IPS-18c (cell line): ENCODE data around the gene TSPAN5.

Experiments
- H3K4me3 ChIP-seq: 2 replicates; pipeline ENCODE4 v1.7.0; 2013; ENCODE audit warnings: low read depth, mild to moderate bottlenecking, low read length, moderate library complexity; ENCODE audit not compliant: insufficient read depth
- H3K9me3 ChIP-seq: one replicate; pipeline ENCODE4 v1.6.1; 2013; ENCODE audit warnings: mild to moderate bottlenecking, low read length, moderate library complexity; ENCODE audit not compliant: control insufficient read depth, insufficient read depth

The TSPAN5 gene

DNA sequence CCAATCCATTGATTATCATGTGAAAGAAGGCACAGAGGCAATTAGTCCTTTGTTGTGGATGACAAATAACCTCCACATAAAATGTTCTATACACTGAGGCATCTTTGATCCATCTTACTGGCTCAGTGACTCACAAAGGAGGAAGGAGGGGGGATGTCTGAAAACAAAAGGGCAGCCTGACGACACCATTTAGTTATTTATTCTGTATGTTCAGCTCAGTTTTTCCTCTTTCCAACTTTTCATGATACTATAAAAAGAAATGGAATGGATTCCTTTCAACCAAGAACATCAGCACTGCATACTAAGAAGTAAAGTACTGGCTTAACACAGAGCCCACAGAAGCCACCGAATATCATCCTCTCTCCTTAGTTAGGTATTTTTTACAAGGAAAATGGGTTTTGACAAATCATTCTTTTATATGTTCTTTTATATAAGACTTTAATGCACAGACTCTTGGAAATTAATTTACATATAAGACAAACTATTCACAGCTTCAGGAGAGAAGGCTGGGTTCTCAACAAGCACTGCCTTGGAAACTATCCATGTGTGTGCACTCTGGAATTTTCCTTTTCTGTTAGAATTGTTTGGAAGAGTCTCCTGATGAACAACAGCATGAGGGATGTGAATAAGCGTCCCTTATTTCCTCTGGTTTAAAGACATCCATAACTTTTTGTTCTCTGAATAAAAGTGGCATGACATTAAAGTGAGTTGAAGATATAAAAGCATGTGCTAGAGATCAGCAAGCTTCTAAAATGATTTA is 135.6 kb downstream of the TSPAN5 start:
- Histone ChIP-seq H3K9me3 (no peaks in the 10 kb centered on the region), H3K4me3 (no peak overlapping the region)

DNA sequence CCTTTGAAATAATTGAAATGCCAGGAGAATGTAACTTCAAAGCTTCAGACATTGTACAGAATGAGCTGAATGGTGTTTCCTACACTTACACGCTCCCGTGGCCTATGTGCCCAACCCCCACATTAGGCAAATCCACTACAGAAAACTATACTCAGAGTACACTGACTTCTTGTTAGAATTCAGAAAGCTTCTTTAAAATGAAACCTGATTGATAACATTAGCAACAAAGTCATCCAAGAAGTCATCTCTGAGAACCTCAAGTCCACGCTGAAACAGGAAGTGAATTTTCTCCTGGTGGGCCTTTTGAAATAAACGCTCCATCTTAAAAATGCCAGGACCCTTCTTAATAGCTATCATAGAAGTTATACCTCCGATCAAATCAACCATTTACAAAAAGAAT is 136.3 kb downstream of the TSPAN5 start:
- no peak overlapping the region for H3K4me3 ChIP-seq
- H3K9me3 ChIP-seq: peaks cover 4% of the 10 kb centered on the region

DNA sequence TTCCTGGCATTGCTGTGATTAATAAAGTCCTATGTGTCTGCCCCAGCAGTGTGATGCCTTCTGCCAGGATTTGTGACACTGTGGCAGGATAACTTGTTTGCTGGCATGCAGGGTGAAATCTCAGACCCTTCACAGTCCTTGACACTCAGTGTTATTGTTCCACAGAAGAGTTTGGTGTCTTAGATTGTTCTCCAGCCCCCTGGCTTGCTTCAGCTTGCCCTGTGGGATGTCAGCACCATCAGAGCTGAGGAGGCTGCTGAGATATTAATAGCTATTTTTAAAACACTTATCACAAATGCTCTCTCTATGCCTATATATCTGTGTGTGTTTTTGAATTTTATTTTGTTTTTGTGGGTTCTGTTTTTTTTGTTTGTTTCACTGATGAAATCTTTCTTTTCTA is 136.9 kb downstream of the TSPAN5 start:
- H3K9me3 ChIP-seq: peaks cover 4% of the 10 kb centered on the region
- H3K4me3 ChIP-seq: no peak overlapping the region

DNA sequence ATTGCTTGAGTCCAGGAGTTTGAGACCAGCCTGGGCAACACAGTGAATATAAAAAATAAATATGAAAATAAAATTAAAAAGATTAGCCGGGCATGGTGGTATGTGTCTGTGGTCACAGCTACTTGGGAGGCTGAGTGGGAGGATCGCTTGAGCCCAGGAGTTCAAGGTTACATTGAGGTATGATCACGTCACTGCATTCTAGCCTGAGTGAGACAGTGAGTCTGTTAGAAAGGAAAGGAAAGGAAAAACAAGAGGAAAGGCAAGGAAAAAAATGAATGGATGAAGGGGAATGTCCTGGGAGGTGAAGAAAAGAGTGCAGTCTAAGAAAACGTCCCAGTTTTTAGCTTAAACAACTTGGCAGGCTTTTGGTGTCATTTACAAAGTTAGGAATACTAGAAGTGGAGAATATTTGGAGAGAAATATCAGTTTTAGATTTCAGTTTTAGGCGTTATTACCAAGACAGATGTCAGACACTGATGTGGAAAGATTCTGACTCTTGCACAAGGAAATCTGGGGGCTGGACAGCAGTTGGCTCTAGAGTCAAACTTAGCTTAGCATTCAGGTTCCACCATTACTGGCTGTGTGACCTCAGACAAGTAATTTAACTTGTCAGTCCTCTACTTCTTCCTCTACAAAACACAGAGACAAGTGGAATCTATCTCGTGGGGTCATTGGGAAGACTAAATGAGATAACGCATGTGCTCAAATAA is 139.0 kb downstream of the TSPAN5 start:
- Histone ChIP-seq H3K9me3 (peaks cover 6% of the 10 kb centered on the region), H3K4me3 (no peak overlapping the region)

DNA sequence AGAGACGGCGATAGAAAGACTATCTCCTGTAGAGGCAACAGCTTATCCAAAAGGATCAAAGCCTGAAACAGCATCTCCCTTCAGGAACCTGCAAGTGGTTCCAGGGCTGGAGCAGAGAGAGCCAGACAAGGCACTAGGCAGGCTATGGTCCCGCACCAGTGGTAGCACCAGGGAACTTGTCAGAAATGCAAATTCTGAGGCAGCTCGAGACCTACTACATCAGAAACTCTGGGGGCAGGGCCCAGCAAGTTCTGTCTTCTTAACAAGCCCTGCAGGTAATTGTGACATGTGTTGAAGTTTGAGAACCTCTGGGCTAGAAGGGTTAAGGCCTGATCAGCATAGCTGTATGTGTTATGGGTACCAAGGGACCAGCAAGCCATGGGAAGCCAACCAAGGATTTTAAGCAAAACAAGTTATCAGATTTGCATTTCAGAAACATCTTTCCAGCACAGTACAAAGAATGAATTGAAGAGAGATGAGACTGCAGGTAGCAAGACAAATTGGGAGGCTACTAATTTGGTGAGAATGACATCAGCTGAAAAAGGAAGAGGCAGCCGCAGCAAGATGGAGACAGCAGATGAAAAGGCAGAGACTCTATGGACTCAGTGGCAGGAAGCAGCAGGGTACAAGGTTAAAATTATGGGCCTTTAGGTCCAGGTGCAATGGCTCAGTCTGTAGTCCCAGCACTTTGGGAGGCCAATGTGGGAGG is 139.7 kb downstream of the TSPAN5 start:
- Histone ChIP-seq H3K4me3 (no peak overlapping the region), H3K9me3 (peaks cover 6% of the 10 kb centered on the region)

DNA sequence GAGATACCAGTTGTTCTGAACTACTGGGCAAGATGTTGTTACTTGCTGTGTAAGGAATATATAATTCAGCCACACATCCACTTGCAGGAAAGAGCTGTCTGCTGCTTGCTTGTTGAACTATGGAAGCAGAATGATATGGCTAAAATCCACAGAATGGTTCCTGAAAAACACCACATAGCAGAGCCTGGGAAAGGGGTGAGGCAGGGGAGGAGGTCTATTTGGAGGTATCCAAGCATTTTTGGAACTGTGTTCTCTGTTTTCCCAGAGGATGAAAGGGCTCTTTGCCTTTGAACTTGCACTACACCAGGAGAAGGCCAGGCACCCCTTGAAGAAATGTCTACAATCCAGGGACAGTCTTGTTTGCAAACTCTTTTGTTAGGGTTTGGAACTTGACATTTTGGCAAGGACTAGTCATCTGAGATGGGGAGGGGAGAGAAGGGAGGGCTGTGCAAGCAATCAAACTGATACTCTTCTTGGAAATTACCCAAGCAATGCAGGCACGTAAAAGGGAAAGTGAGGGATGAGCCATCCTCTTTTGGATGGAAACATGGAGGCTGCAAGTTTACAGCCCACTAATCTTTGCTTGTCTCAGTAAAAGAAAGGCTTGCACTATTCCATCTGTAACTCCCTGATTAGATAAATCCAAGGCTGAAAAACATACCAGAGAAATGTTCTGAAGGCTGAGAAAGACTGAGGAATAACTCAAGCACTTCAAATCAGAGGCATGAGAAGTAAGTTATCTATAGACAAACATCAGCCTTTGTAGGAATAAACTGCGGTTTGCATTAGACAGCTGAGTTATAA is 141.0 kb downstream of the TSPAN5 start:
- H3K4me3 ChIP-seq: no peak overlapping the region

DNA sequence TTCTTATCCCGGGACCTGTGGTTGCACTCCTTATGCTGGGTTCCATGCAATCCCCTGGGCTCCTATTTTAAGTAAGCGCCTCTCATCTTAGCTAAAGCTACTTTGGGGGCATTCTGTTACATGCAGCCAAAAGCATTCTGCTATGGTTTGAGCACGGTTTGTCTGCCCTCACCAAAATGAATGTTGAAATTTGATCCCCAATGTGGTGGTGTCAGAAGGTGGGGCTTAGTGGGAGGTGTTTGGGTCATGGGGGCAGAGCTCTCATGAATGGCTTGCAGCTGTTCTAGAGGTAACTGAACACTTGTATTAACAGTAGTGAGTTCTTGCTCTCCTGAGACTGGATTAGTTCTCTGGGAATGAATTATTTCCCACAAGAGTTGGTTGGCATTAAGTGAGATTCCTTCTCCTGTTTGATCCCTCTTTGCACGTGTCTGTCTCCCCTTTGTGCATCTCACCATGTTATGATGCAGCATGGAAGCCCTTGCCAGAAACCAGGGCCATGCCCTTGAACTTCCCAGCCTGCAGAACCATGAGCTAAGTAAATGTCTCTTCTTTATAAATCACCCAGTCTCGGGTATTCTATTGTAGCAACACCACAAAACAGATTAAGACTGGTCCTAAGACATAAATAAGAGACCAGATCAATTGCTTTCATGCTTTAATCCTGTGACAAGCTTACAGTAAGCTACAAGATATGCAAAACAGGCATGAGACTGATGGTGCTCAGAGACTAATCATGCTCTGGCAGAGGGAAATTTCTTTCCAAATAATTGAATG is 141.8 kb downstream of the TSPAN5 start:
- Histone ChIP-seq H3K4me3 (no peak overlapping the region), H3K9me3 (peaks cover 6% of the 10 kb centered on the region)

More for the DNA sequence above, 141.0 kb downstream of the TSPAN5 start:
- peaks cover 6% of the 10 kb centered on the region for H3K9me3 ChIP-seq

DNA sequence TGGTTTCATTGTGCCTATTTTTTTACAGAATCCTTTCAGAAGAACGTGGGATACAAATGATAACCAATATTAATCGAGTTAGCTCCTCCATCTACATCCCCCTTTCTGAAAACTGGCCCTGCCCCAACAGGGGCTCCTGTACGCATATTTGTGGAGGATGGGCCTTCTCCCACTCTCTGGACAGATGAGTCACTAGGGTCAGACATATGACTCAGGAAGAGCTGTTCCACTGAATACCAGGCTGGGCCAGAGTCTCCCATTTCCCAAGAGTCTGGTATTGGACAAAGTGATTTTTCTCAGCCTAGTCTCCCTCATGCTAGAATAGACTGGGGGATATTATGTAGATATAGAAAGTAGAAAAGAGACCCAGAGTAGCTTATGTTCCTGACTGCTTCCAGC is 142.4 kb downstream of the TSPAN5 start:
- H3K4me3 ChIP-seq: no peak overlapping the region
- H3K9me3 ChIP-seq: peaks cover 6% of the 10 kb centered on the region

DNA sequence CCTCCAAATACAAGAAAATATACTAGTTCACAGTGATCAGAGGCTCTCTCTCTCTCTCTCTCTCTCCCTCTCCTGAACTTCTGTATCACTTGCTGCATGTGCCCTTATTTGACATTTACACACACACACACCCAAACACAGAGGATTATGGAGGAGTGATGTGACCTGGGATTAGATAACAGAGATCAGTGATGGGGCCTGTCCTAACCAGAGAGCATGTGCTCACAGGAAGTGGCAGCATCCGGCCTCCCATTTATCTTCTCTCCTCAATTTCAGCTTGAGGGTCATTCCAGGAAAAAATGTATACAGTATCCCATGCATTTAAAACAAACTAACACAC is 143.0 kb downstream of the TSPAN5 start:
- no peak overlapping the region for H3K4me3 ChIP-seq
- H3K9me3 ChIP-seq: peaks cover 6% of the 10 kb centered on the region

DNA sequence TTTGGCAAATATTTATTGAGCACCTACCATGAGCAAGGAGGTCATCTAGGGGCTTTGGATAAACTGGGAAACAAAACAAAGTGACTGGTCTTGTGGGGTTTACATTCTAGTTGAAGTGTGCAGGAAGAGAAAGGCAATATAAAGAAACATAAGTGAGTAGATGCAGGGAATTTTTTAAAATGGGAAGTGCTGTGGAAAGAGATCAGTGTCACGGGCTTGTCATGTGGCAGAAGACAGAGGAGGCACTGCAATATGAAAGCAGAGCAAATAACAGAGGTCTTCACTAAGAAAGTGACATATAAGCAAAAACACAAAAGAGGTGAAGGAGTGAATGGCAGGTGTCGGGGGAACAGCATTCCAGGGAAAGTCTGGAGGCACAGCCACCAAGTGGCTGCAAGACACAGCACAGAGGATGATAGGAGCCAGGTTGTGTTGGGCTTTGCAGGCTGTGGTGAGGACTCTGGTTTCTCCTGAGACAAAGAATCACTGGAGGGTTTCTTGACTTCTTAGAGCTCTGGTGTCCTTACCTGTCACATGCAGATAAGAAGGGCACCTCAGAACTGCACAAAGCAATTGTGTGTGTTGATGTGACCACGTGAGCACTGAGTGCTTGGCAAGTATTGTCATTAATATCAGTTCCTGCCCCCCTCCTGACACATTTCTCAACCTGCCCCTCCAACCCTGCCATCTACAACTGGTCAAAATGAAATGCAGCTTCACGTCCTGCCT is 143.5 kb downstream of the TSPAN5 start:
- peaks cover 6% of the 10 kb centered on the region for H3K9me3 ChIP-seq

DNA sequence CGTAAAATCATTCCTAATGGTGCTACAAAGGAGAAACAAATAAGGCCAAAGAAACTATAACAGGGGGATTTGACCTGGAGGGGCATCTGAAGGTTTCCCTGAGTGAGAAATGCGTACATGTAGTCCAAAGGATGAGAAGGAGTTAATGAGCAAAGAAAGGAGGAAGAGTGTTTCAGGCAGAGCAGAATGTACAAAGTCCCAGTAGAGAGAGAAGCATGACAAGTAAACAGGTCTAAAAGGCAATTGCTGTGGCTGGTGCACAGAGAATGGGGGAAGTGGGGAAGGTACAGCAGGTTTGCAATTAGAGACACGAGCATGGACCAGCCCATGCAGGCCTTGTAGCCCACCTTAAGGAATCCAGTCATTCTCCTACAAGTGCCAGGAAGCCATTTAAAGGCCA is 145.5 kb downstream of the TSPAN5 start:
- Histone ChIP-seq H3K9me3 (peaks cover 6% of the 10 kb centered on the region), H3K4me3 (no peak overlapping the region)

More for the DNA sequence above, 143.5 kb downstream of the TSPAN5 start:
- no peak overlapping the region for H3K4me3 ChIP-seq

DNA sequence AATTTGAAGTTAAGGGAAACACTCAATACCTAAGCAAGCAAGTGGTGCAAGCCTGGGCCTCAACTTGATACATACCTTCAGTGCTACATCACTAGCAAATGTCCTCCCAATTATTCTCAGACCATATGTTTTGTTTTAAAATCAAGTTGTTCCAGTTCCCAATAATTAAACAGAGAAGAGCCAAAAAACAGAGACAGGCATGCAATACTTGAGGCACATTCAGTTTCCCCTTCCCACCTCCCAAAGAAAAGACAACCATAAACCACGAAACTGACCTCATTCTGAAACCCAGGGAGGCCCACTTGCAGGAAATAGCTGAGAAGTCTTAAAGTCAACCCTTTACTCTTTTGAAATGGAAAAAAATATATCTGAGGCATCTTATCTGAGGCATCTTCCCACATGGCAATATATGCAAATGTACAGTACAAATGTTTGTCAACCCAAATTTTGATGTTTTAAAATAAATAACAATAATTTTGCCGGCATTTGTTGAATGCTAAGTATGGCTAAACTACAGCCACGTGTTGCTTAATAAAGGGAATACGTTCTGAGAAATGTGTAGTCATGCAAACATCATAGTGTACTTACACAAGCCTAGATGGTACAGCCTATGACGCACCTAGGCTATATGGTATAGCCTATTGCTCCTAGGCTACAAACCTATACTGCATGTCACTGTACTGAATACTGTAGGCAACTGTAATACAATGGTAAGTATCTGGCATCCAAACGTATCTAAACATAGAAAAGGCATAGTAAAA is 147.5 kb downstream of the TSPAN5 start:
- Histone ChIP-seq H3K4me3 (no peak overlapping the region), H3K9me3 (peaks cover 3% of the 10 kb centered on the region)

DNA sequence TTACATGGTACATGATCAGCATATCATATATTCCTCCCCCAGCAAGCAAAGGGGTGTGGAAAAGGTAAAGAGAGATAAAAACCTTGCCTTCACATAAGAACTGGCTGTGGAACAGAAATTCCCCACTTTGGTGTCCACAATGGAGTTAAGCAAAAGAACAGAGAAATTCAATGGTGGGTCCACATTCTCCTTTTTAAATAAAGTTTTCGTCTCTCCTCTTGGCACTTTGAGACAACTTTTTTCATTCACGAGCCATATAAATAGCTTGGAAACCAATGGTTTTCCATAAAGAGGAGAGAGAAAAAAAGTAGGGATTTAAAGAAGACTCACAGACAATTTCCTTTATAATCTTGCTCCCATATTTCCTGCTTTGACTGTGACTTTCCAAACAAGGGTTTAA is 148.1 kb downstream of the TSPAN5 start:
- H3K4me3 ChIP-seq: no peak overlapping the region
- peaks cover under 1% of the 10 kb centered on the region for H3K9me3 ChIP-seq

DNA sequence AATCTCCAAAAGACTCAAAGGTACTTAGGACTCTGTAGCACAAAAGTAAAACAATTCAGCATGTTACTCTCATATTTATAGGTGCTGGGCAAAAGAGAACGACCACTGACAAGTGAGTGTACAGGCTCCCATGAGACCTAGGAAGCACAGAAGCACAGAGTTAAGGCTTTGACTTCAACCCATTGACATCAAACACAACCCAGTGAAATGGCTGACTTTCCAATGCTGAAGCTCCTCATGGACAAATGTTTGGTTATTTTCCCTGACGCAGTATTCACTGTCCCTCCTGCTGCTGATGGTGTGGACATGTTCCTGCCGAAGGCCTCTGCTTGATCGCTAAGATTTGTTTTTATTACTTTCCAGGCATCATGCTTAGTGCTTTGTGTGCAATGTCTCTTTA is 148.7 kb downstream of the TSPAN5 start:
- no peak overlapping the region for H3K4me3 ChIP-seq

DNA sequence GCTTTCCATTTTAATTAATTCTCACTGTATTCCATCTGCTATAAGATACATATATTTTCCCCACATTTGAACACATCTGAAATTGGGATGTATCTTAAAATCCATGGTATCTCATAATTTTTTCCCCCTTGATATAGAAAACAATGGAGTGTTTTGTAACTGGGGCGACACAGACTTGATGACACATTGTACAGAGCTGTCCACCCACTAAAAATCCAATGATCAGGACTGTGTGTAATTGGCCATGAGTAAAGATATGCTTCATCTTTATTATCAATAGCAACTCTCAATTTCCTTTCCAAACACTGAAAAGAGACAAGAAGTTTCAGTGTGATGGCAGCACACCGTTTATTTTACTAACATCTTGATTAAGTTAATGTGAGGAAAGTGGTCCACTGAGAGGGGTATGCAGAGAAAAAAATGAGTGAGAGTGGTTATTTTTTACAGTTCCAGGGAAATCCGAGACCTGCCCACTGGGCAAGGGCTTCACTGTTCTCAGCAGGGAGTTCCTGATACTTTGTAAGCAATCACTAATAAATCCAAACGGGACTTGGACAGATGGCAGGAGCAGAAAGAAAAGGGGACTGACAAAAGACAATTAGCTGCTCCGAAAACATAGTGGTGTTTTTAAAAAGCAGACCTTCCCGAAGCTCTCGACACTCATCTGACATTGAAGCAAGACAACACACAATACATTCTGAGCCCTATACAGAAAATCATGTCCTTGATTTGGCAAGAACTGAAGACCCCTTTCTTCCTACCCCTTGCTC is 149.4 kb downstream of the TSPAN5 start:
- no peaks in the 10 kb centered on the region for H3K9me3 ChIP-seq
- no peak overlapping the region for H3K4me3 ChIP-seq

More for the DNA sequence above, 148.7 kb downstream of the TSPAN5 start:
- no peaks in the 10 kb centered on the region for H3K9me3 ChIP-seq
